ENCODE data around the gene ZBTB34. TPM values are rescaled to one million over a fixed set of nuclear protein-coding genes. Genes with fewer than 3 reads are reported as not detected.

ZBTB34 gene
- total and polyA plus RNA-seq, 2 of the 4 experiments (the other 2 are of a cell fraction): 2.7 to 3.1 TPM

DNA sequence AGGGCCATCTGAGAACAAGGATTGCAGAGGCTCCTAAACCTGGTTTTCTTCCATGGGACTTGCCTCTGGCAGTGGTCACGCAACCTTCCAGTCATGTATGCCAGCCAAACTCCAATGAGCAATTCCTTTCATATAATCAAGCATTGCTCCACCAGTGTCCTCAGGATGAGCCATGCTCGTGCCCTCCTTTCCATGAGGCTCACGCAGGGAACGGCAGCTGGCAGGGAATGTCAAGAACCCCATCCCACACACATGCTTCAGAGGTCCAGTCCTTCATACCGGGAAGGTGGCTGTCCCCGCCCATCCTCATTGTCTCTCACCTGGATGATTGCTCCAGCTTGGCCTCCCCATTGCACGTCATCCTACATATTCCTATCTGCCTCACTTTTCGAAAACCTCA is 13.4 kb upstream of the ZBTB34 start:
- H3K9me1 ChIP-seq (ENCODE audit: insufficient read depth, low read length): peaks cover 3% of the 10 kb centered on the region; the same call in 1 of the 2 replicates
- no peak overlapping the region for H4K91ac ChIP-seq (ENCODE audit: insufficient read depth, low read depth, low read length)
- dilution Hi-C loops (cut with HindIII; ENCODE audit: low sequenced_read_pairs, unreplicated experiment): no loop called here
- no peak overlapping the region for H3K4ac ChIP-seq (ENCODE audit: low read depth, low read length)
- ChIA-PET CTCF (no interaction called here), POLR2A (ENCODE audit: unreplicated experiment) (no interaction called here)
- no peak overlapping the region for H2AK5ac ChIP-seq (ENCODE audit: low read depth, low read length)
- H2BK15ac ChIP-seq (ENCODE audit: low read depth, low read length): no peak overlapping the region
- H3K9ac ChIP-seq (ENCODE audit: low read depth, low read length): no peak overlapping the region
- H2BK120ac ChIP-seq (ENCODE audit: low read depth, low read length): no peak overlapping the region
- TF ChIP-seq MAZ (IDR thresholded peaks at IDR 0.05; ENCODE audit: borderline replicate concordance, low read depth, low read length) (no peak), NFE2L2 (IDR thresholded peaks at IDR 0.05; ENCODE audit: low read depth, low read length) (no peak), RFX5 (IDR thresholded peaks at IDR 0.05; ENCODE audit: low read depth, low read length) (no peak), RAD21 (IDR thresholded peaks at IDR 0.05; ENCODE audit: low read length) (no peak), CHD1 (IDR thresholded peaks at IDR 0.05; ENCODE audit: low read depth, low read length) (no peak), BHLHE40 (IDR thresholded peaks at IDR 0.05; ENCODE audit: low read depth, low read length) (no peak), POLR2A (IDR thresholded peaks at IDR 0.05; ENCODE audit: low read depth, low read length) (no peak), CEBPB (IDR thresholded peaks at IDR 0.05; ENCODE audit: low read depth, low read length) (no peak), RCOR1 (IDR thresholded peaks at IDR 0.05; ENCODE audit: insufficient replicate concordance, low read length) (no peak), MXI1 (IDR thresholded peaks at IDR 0.05; ENCODE audit: borderline replicate concordance, low read depth, low read length) (no peak), FOS (IDR thresholded peaks at IDR 0.05; ENCODE audit: low read depth, low read length) (no peak)
- TF ChIP-seq, protein P1, sequence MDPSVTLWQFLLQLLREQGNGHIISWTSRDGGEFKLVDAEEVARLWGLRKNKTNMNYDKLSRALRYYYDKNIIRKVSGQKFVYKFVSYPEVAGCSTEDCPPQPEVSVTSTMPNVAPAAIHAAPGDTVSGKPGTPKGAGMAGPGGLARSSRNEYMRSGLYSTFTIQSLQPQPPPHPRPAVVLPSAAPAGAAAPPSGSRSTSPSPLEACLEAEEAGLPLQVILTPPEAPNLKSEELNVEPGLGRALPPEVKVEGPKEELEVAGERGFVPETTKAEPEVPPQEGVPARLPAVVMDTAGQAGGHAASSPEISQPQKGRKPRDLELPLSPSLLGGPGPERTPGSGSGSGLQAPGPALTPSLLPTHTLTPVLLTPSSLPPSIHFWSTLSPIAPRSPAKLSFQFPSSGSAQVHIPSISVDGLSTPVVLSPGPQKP (IDR thresholded peaks at IDR 0.05; ENCODE audit: borderline replicate concordance, low read depth, low read length): no peak
- TF ChIP-seq, protein P2, sequence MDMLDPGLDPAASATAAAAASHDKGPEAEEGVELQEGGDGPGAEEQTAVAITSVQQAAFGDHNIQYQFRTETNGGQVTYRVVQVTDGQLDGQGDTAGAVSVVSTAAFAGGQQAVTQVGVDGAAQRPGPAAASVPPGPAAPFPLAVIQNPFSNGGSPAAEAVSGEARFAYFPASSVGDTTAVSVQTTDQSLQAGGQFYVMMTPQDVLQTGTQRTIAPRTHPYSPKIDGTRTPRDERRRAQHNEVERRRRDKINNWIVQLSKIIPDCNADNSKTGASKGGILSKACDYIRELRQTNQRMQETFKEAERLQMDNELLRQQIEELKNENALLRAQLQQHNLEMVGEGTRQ (IDR thresholded peaks at IDR 0.05; ENCODE audit: low read depth, low read length): no peak
- 67% methylated on average over 1 of the region's 8 CpGs; no CpG with 5 or more reads in 1 of the 2 experiments for WGBS, 2 experiments (ENCODE audit: extremely low coverage in 2 of 2, insufficient read length in 1 of 2)
- no TSS peak for BruUV-seq (replicated peaks)
- H3K56ac ChIP-seq (ENCODE audit: extremely low read depth, insufficient read depth, low read length): no peak overlapping the region
- DNase-seq (no peak), ATAC-seq (ENCODE audit: low read depth) (no peak)
- no peak overlapping the region for H3K4me3 ChIP-seq (ENCODE audit: insufficient read depth, low read depth, low read length)
- H3K27me3 ChIP-seq (ENCODE audit: control insufficient read depth, insufficient read depth, low read length): peaks cover 18% of the 10 kb centered on the region
- H3K18ac ChIP-seq (ENCODE audit: low read depth, low read length): no peak overlapping the region
- no peak overlapping the region for H2AK9ac ChIP-seq (replicated peaks; ENCODE audit: low read depth, low read length, poor library complexity)
- H4K5ac ChIP-seq (ENCODE audit: low read depth, low read length): no peak overlapping the region
- intact Hi-C loops (cut with micrococcal nuclease): no loop called here
- no peak overlapping the region for H2AFZ ChIP-seq (replicated peaks; ENCODE audit: low read length, poor library complexity)
- no peak overlapping the region for H3K14ac ChIP-seq (replicated peaks; ENCODE audit: low read depth, low read length)
- no peaks in the 10 kb centered on the region for H3K36me3 ChIP-seq (ENCODE audit: control insufficient read depth, insufficient read depth, low read length)
- in situ Hi-C loops (cut with MboI; ENCODE audit: low sequenced_read_pairs): no loop called here
- H3K4me2 ChIP-seq (ENCODE audit: low read depth, low read length): no peak overlapping the region
- no peak overlapping the region for H2BK5ac ChIP-seq (ENCODE audit: low read depth, low read length, poor library complexity, severe bottlenecking)
- H3K27ac ChIP-seq (ENCODE audit: insufficient read depth, low read length): no peak overlapping the region
- no peaks in the 10 kb centered on the region for H3K9me3 ChIP-seq (ENCODE audit: control insufficient read depth, insufficient read depth, low read length)
- H2BK20ac ChIP-seq (ENCODE audit: low read depth, low read length): no peak overlapping the region
- peaks cover 6% of the 10 kb centered on the region for H3K4me1 ChIP-seq (ENCODE audit: control insufficient read depth, insufficient read depth, low read length)
- H3K79me1 ChIP-seq (ENCODE audit: low read depth in 1 of 2, low read length in 2 of 2): no peaks in the 10 kb centered on the region
- no peak overlapping the region for H4K8ac ChIP-seq (ENCODE audit: low read depth in 2 of 2, low read length in 2 of 2)
- peaks cover 4% of the 10 kb centered on the region; the same call in 1 of the 2 replicates for H4K20me1 ChIP-seq (ENCODE audit: insufficient read depth, low read length)
- no peak overlapping the region for H3K23ac ChIP-seq (ENCODE audit: low read depth, low read length)
